WTC11 (cell line): ENCODE measurements around the gene CHD3. TPM values are rescaled to one million over a fixed set of nuclear protein-coding genes. Genes with fewer than 3 reads are reported as not detected.

Source experiments
- ATAC-seq: fragments of 200-7000 bp; cut with Tn5 transposase; 2 replicates; pipeline ENCODE4 v1.10.0; 2021; ENCODE audit warnings: mild to moderate bottlenecking, moderate library complexity
- CTCF ChIA-PET: fragments of 300-600 bp; sonication (Branson Sonifier 250); formaldehyde crosslinking; loops from one replicate; lab custom pipeline; 2021; ENCODE audit warnings: antibody characterized with exemption; lab: Charles Lee
- POLR2A ChIA-PET: fragments of 350-600 bp; sonication (Branson Sonifier 250); formaldehyde crosslinking; loops from one replicate; lab custom pipeline; 2021; ENCODE audit warnings: antibody characterized with exemption; lab: Charles Lee
- DNase-seq: peaks from one replicate; pipeline ENCODE4 v3.0.0; 2021; ENCODE audit warnings: low spot score
- H3K27ac Mint-ChIP-seq: 2 replicates; pipeline ENCODE4 v1.8.0; 2021; ENCODE audit warnings: mixed read lengths
- H3K27me3 Mint-ChIP-seq: 2 replicates; pipeline ENCODE4 v1.8.0; 2021; ENCODE audit warnings: low read depth, mild to moderate bottlenecking, moderate library complexity, mixed read lengths
- H3K36me3 Mint-ChIP-seq: 2 replicates; pipeline ENCODE4 v1.8.0; 2021; ENCODE audit warnings: mixed read lengths
- H3K4me1 Mint-ChIP-seq: 2 replicates; pipeline ENCODE4 v1.8.0; 2022; ENCODE audit warnings: mixed read lengths
- H3K4me3 Mint-ChIP-seq: 2 replicates; pipeline ENCODE4 v1.8.0; 2021; ENCODE audit warnings: mild to moderate bottlenecking, moderate library complexity, mixed read lengths
- H3K9me3 Mint-ChIP-seq: 2 replicates; pipeline ENCODE4 v1.8.0; 2021; ENCODE audit warnings: mixed read lengths
- ARID4B ChIP-seq: sonication (generic); formaldehyde crosslinking; IDR thresholded peaks from 2 replicates; pipeline ENCODE4 v1.8.0; 2023; ENCODE audit warnings: missing genetic modification reagents, mild to moderate bottlenecking, borderline replicate concordance
- E2F5 ChIP-seq: sonication (generic); formaldehyde crosslinking; IDR thresholded peaks from 2 replicates; pipeline ENCODE4 v1.8.1; 2022; ENCODE audit warnings: mild to moderate bottlenecking, moderate library complexity, missing genetic modification reagents
- FOXK1 ChIP-seq: sonication (generic); formaldehyde crosslinking; IDR thresholded peaks from 2 replicates; pipeline ENCODE4 v1.8.0; 2022; ENCODE audit warnings: mild to moderate bottlenecking, moderate library complexity, missing genetic modification reagents
- FOXP1 ChIP-seq: sonication (generic); formaldehyde crosslinking; IDR thresholded peaks from 2 replicates; pipeline ENCODE4 v1.8.0; 2022; ENCODE audit warnings: missing genetic modification reagents, mild to moderate bottlenecking, moderate library complexity, borderline replicate concordance
- GABPB1 ChIP-seq: sonication (generic); formaldehyde crosslinking; IDR thresholded peaks from 2 replicates; pipeline ENCODE4 v1.8.1; 2023; ENCODE audit warnings: mild to moderate bottlenecking, missing genetic modification reagents
- HMGXB4 ChIP-seq: sonication (generic); formaldehyde crosslinking; IDR thresholded peaks from 2 replicates; pipeline ENCODE4 v1.8.1; 2023; ENCODE audit warnings: mild to moderate bottlenecking, moderate library complexity, missing genetic modification reagents
- IRF1 ChIP-seq: sonication (generic); formaldehyde crosslinking; IDR thresholded peaks from 2 replicates; pipeline ENCODE4 v1.8.0; 2023; ENCODE audit warnings: missing genetic modification reagents
- MAX ChIP-seq: sonication (generic); formaldehyde crosslinking; IDR thresholded peaks from 2 replicates; pipeline ENCODE4 v1.8.0; 2022; ENCODE audit warnings: mild to moderate bottlenecking, missing genetic modification reagents
- MXD4 ChIP-seq: fragments of 250-450 bp; sonication (Bioruptor Pico); IDR thresholded peaks from 2 replicates; pipeline ENCODE4 v1.8.0; 2021; ENCODE audit warnings: mild to moderate bottlenecking, moderate library complexity, borderline replicate concordance
- NR2C2 ChIP-seq: sonication (generic); formaldehyde crosslinking; IDR thresholded peaks from 2 replicates; pipeline ENCODE4 v1.8.0; 2022; ENCODE audit warnings: mild to moderate bottlenecking, missing genetic modification reagents
- SP1 ChIP-seq: sonication (generic); formaldehyde crosslinking; conservative IDR thresholded peaks from 2 replicates; pipeline ENCODE4 v1.8.1; 2022; ENCODE audit warnings: missing genetic modification reagents
- USF1 ChIP-seq: sonication (generic); formaldehyde crosslinking; IDR thresholded peaks from 2 replicates; pipeline ENCODE4 v1.8.0; 2022; ENCODE audit warnings: mild to moderate bottlenecking, missing genetic modification reagents
- USF2 ChIP-seq: sonication (generic); formaldehyde crosslinking; IDR thresholded peaks from 2 replicates; pipeline ENCODE4 v1.8.1; 2023; ENCODE audit warnings: mild to moderate bottlenecking, missing genetic modification reagents, moderate library complexity
- ZMAT4 ChIP-seq: fragments of 250-450 bp; sonication (Bioruptor Pico); IDR thresholded peaks from 2 replicates; pipeline ENCODE4 v1.9.0; 2021; ENCODE audit warnings: mild to moderate bottlenecking
- ZNF281 ChIP-seq: sonication (generic); formaldehyde crosslinking; IDR thresholded peaks from 2 replicates; pipeline ENCODE4 v1.8.0; 2023; ENCODE audit warnings: mild to moderate bottlenecking, missing genetic modification reagents
- ZNF317 ChIP-seq: sonication (generic); formaldehyde crosslinking; IDR thresholded peaks from 2 replicates; pipeline ENCODE4 v1.8.1; 2023; ENCODE audit warnings: low read depth, mild to moderate bottlenecking, moderate library complexity, missing genetic modification reagents, borderline replicate concordance
- ZNF396 ChIP-seq: fragments of 250-450 bp; sonication (Bioruptor Pico); IDR thresholded peaks from 2 replicates; pipeline ENCODE4 v1.8.0; 2021; ENCODE audit warnings: mild to moderate bottlenecking, moderate library complexity, borderline replicate concordance
- total RNA-seq: library from RNA; stranded (reverse); gene quantifications from 3 replicates; pipeline ENCODE4 v1.2.3, GENCODE V29; 2021

The CHD3 gene
- total RNA-seq, 1 experiment from 2014 or later = 39.5 TPM

- CTCF ChIA-PET = interaction anchor here (0.6 to 3.1 kb wide), 27 partner anchors 10 to 644 kb away, joined by 3 to 63 read pairs (median 4); partner anchors contain the start of genes ALOXE3, KDM6B, RNF227 and TP53
- ATAC-seq = peak; percentile 4
- Mint-ChIP-seq H3K27me3 (peaks cover 11% of the 10 kb centered on the region), H3K9me3 (no peaks in the 10 kb centered on the region), H3K4me3 (no peak within 1 kb of the TSS), H3K27ac (no peak within 1 kb of the TSS), H3K4me1 (peaks cover 22% of the 10 kb centered on the region)
- peak; percentile 83 for DNase-seq
- POLR2A ChIA-PET = interaction anchor here (1.0 to 1.5 kb wide), 6 partner anchors 13 to 170 kb away, joined by 3 to 11 read pairs (median 6); partner anchors contain the start of genes DNAH2, TP53 and WRAP53
- TF ChIP-seq MAX (CRISPR knock-in tag) (peak; percentile 65), GABPB1 (CRISPR knock-in tag) (peak; percentile 32; the same call in 1 of the 2 replicates), FOXP1 (no peak; the same call in 1 of the 2 replicates), ARID4B (CRISPR knock-in tag) (peak; percentile 74), ZNF396 (CRISPR knock-in tag) (no peak), ZNF281 (CRISPR knock-in tag) (no peak), HMGXB4 (CRISPR knock-in tag) (peak; percentile 63; the same call in 1 of the 2 replicates), FOXK1 (no peak; the same call in none of the 2 replicates), SP1 (CRISPR knock-in tag) (peak; percentile 85), ZNF317 (CRISPR knock-in tag) (no peak), E2F5 (CRISPR knock-in tag) (0 out of 2 replicates have a peak, but pooled peaks have one; percentile 33), USF2 (CRISPR knock-in tag) (peak; percentile 74), MXD4 (CRISPR knock-in tag) (no peak), USF1 (CRISPR knock-in tag) (peak; percentile 76), NR2C2 (no peak), IRF1 (CRISPR knock-in tag) (no peak), ZMAT4 (CRISPR knock-in tag) (peak; percentile 65; the same call in 1 of the 2 replicates)
- TF ChIP-seq, all 79 proteins: peak for 9
- peaks cover 6% of the 10 kb centered on the region for H3K36me3 Mint-ChIP-seq
Observed at GRCh38 chr17:7857713-7858521, 30.7 kb upstream of the CHD3 start, which contains the start of gene CYB5D1. Gene CYB5D1, plus strand, starts transcription at chr17:7858003. Its CDS starts 132 bp downstream, at chr17:7858135.
